ENCODE results near the gene ZNF554. TPM values are rescaled to one million over a fixed set of nuclear protein-coding genes. Genes with fewer than 3 reads are reported as not detected.
"Not testable (repeated sequence)": the region's sequence is repeated elsewhere in the genome, so short reads cannot be mapped to it uniquely, and the experiment has no call there.

ZNF554 gene
- total and polyA plus RNA-seq, 9 donors, result 4.5 to 7.3 (median 5.4) TPM

GRCh38 chr19:2867025-2867991 is 47.6 kb downstream of the ZNF554 start, which contains the start of gene ZNF556:
Gene ZNF556, plus strand, starts transcription at chr19:2867335. Its CDS starts 87 bp downstream, at chr19:2867422.
- peak within 1 kb of the TSS; percentile 94 for H3K27ac ChIP-seq (ENCODE audit: low read length)
- peak; percentile 94 for DNase-seq
- H3K4me3 ChIP-seq (ENCODE audit: low read length), result peak within 1 kb of the TSS; percentile 81
- no peaks in the 10 kb centered on the region for H3K27me3 ChIP-seq (ENCODE audit: control insufficient read depth, insufficient read depth, low read length)
- peaks cover 39% of the 10 kb centered on the region for H3K4me1 ChIP-seq (ENCODE audit: control insufficient read depth, insufficient read depth, low read length)
- 66% methylated on average over 14 of the region's 36 CpGs for WGBS (ENCODE audit: insufficient coverage)
- peaks cover 16% of the 10 kb centered on the region for H3K9me3 ChIP-seq (replicated peaks; ENCODE audit: control insufficient read depth, low read depth, low read length)
- peaks cover 11% of the 10 kb centered on the region for H3K36me3 ChIP-seq (ENCODE audit: control insufficient read depth, insufficient read depth, low read length)

- H3K27ac ChIP-seq (ENCODE audit: low read length), result no peak overlapping the region
- DNase-seq, result no peak
- no peaks in the 10 kb centered on the region for H3K27me3 ChIP-seq (ENCODE audit: control insufficient read depth, insufficient read depth, low read length)
- H3K4me1 ChIP-seq (ENCODE audit: control insufficient read depth, insufficient read depth, low read length), result peaks cover 20% of the 10 kb centered on the region
- H3K9me3 ChIP-seq (replicated peaks; ENCODE audit: control insufficient read depth, low read depth, low read length), result peaks cover 16% of the 10 kb centered on the region
- no peak overlapping the region for H3K4me3 ChIP-seq (ENCODE audit: low read length)
- peaks cover 24% of the 10 kb centered on the region for H3K36me3 ChIP-seq (ENCODE audit: control insufficient read depth, insufficient read depth, low read length)
- WGBS (ENCODE audit: insufficient coverage), result 69% methylated on average over 9 of the region's 10 CpGs
Measured at GRCh38 chr19:2869618-2870017, 50.0 kb downstream of the ZNF554 start.

GRCh38 chr19:2872175-2872574 is 52.5 kb downstream of the ZNF554 start:
- not testable (repeated sequence) for H3K4me1 ChIP-seq (ENCODE audit: control insufficient read depth, insufficient read depth, low read length)

GRCh38 chr19:2877398-2878331 is 58.0 kb downstream of the ZNF554 start:
- H3K36me3 ChIP-seq (ENCODE audit: control insufficient read depth, insufficient read depth, low read length), result peaks cover 47% of the 10 kb centered on the region
- H3K4me1 ChIP-seq (ENCODE audit: control insufficient read depth, insufficient read depth, low read length), result no peaks in the 10 kb centered on the region
- H3K27ac ChIP-seq (ENCODE audit: low read length), result no peak overlapping the region
- H3K9me3 ChIP-seq (replicated peaks; ENCODE audit: control insufficient read depth, low read depth, low read length), result peaks cover 46% of the 10 kb centered on the region
- no peak overlapping the region for H3K4me3 ChIP-seq (ENCODE audit: low read length)
- DNase-seq, result no peak
- 88% methylated on average over 15 of the region's 32 CpGs for WGBS (ENCODE audit: insufficient coverage)
- no peaks in the 10 kb centered on the region for H3K27me3 ChIP-seq (ENCODE audit: control insufficient read depth, insufficient read depth, low read length)

More at GRCh38 chr19:2872175-2872574, 52.5 kb downstream of the ZNF554 start:
- H3K27me3 ChIP-seq (ENCODE audit: control insufficient read depth, insufficient read depth, low read length); H3K4me3 ChIP-seq (ENCODE audit: low read length); H3K27ac ChIP-seq (ENCODE audit: low read length); DNase-seq: not testable (repeated sequence)
- peaks cover 35% of the 10 kb centered on the region for H3K9me3 ChIP-seq (replicated peaks; ENCODE audit: control insufficient read depth, low read depth, low read length)
- WGBS (ENCODE audit: insufficient coverage), result no CpG with 5 or more reads among the region's 11 CpGs
- peaks cover 43% of the 10 kb centered on the region for H3K36me3 ChIP-seq (ENCODE audit: control insufficient read depth, insufficient read depth, low read length)

GRCh38 chr19:2883686-2884439 is 64.2 kb downstream of the ZNF554 start:
- 85% methylated on average over 8 of the region's 14 CpGs for WGBS (ENCODE audit: insufficient coverage)
- Histone ChIP-seq H3K36me3 (ENCODE audit: control insufficient read depth, insufficient read depth, low read length) (peaks cover 5% of the 10 kb centered on the region), H3K4me3 (ENCODE audit: low read length) (no peak overlapping the region), H3K9me3 (replicated peaks; ENCODE audit: control insufficient read depth, low read depth, low read length) (peaks cover 12% of the 10 kb centered on the region), H3K4me1 (ENCODE audit: control insufficient read depth, insufficient read depth, low read length) (peaks cover 4% of the 10 kb centered on the region), H3K27me3 (ENCODE audit: control insufficient read depth, insufficient read depth, low read length) (no peaks in the 10 kb centered on the region), H3K27ac (ENCODE audit: low read length) (no peak overlapping the region)
- DNase-seq, result no peak

GRCh38 chr19:2885736-2886135 is 66.1 kb downstream of the ZNF554 start:
- Histone ChIP-seq H3K4me1 (ENCODE audit: control insufficient read depth, insufficient read depth, low read length) (peaks cover 4% of the 10 kb centered on the region), H3K27me3 (ENCODE audit: control insufficient read depth, insufficient read depth, low read length) (no peaks in the 10 kb centered on the region), H3K27ac (ENCODE audit: low read length) (no peak overlapping the region), H3K36me3 (ENCODE audit: control insufficient read depth, insufficient read depth, low read length) (no peaks in the 10 kb centered on the region), H3K4me3 (ENCODE audit: low read length) (no peak overlapping the region), H3K9me3 (replicated peaks; ENCODE audit: control insufficient read depth, low read depth, low read length) (peaks cover 3% of the 10 kb centered on the region)
- WGBS (ENCODE audit: insufficient coverage), result 88% methylated on average over 17 of the region's 17 CpGs
- DNase-seq, result no peak

Other genes with a start within 250 kb of the ZNF554 start
- gene GNG7, start 117.2 kb upstream of the ZNF554 start, total RNA-seq, result 0.58 TPM
- gene GNG7, start 117.2 kb upstream of the ZNF554 start, polyA plus RNA-seq (ENCODE audit: insufficient read depth in 1 of 8, insufficient read length in 8 of 8, low replicate concordance in 1 of 8), result 1 to 10 TPM; 2.2 to 3.1 (median 2.7) TPM
- 0.84 TPM for gene DIRAS1, start 98.5 kb upstream of the ZNF554 start, total RNA-seq
- gene DIRAS1, start 98.5 kb upstream of the ZNF554 start, polyA plus RNA-seq (ENCODE audit: insufficient read depth in 1 of 8, insufficient read length in 8 of 8, low replicate concordance in 1 of 8), result 1 to 10 TPM; 1.9 to 4.9 (median 2.7) TPM
- 12.1 TPM for gene SLC39A3, start 79.9 kb upstream of the ZNF554 start, total RNA-seq
- gene SLC39A3, start 79.9 kb upstream of the ZNF554 start, polyA plus RNA-seq (ENCODE audit: insufficient read depth in 1 of 8, insufficient read length in 8 of 8, low replicate concordance in 1 of 8), result 10 to 100 TPM; 12.2 to 18.4 (median 15.8) TPM
- gene SGTA, start 36.6 kb upstream of the ZNF554 start, total RNA-seq, result 39.9 TPM
- 10 to 100 TPM; 77.2 to 95.8 (median 84.3) TPM for gene SGTA, start 36.6 kb upstream of the ZNF554 start, polyA plus RNA-seq (ENCODE audit: insufficient read depth in 1 of 8, insufficient read length in 8 of 8, low replicate concordance in 1 of 8)
- gene THOP1, start 34.4 kb upstream of the ZNF554 start, total RNA-seq, result 46.3 TPM
- 10 to 100 TPM; 42.2 to 56.5 (median 54.5) TPM for gene THOP1, start 34.4 kb upstream of the ZNF554 start, polyA plus RNA-seq (ENCODE audit: insufficient read depth in 1 of 8, insufficient read length in 8 of 8, low replicate concordance in 1 of 8)
- 16.6 TPM for gene ZNF555, start 21.6 kb downstream of the ZNF554 start, total RNA-seq
- 10 to 100 TPM in 7 of 8 donors, 1 to 10 TPM in 1; 7.4 to 14.9 (median 11.6) TPM for gene ZNF555, start 21.6 kb downstream of the ZNF554 start, polyA plus RNA-seq (ENCODE audit: insufficient read depth in 1 of 8, insufficient read length in 8 of 8, low replicate concordance in 1 of 8)
- gene ZNF556, start 47.5 kb downstream of the ZNF554 start, total RNA-seq, result 34.8 TPM
- gene ZNF556, start 47.5 kb downstream of the ZNF554 start, polyA plus RNA-seq (ENCODE audit: insufficient read depth in 1 of 8, insufficient read length in 8 of 8, low replicate concordance in 1 of 8), result 10 to 100 TPM; 20.7 to 38.3 (median 31.3) TPM
- 3.5 TPM for gene ZNF57, start 81.1 kb downstream of the ZNF554 start, total RNA-seq
- 1 to 10 TPM; 2.2 to 4.1 (median 3.4) TPM for gene ZNF57, start 81.1 kb downstream of the ZNF554 start, polyA plus RNA-seq (ENCODE audit: insufficient read depth in 1 of 8, insufficient read length in 8 of 8, low replicate concordance in 1 of 8)
- 10.0 TPM for gene ZNF77, start 125.1 kb downstream of the ZNF554 start, total RNA-seq
- 1 to 10 TPM; 4.1 to 9.5 (median 4.8) TPM for gene ZNF77, start 125.1 kb downstream of the ZNF554 start, polyA plus RNA-seq (ENCODE audit: insufficient read depth in 1 of 8, insufficient read length in 8 of 8, low replicate concordance in 1 of 8)
- 0.53 TPM for gene TLE6, start 157.7 kb downstream of the ZNF554 start, total RNA-seq
- 1 to 10 TPM in 3 of 8 donors, under 1 TPM in 5; 0.51 to 1.5 (median 0.91) TPM for gene TLE6, start 157.7 kb downstream of the ZNF554 start, polyA plus RNA-seq (ENCODE audit: insufficient read depth in 1 of 8, insufficient read length in 8 of 8, low replicate concordance in 1 of 8)
- 14.2 TPM for gene TLE2, start 209.4 kb downstream of the ZNF554 start, total RNA-seq
- gene TLE2, start 209.4 kb downstream of the ZNF554 start, polyA plus RNA-seq (ENCODE audit: insufficient read depth in 1 of 8, insufficient read length in 8 of 8, low replicate concordance in 1 of 8), result 10 to 100 TPM; 26.9 to 48.1 (median 33.7) TPM
- 245 TPM for gene TLE5, start 242.6 kb downstream of the ZNF554 start, total RNA-seq
- 100 to 1,000 TPM; 608 to 773 (median 696) TPM for gene TLE5, start 242.6 kb downstream of the ZNF554 start, polyA plus RNA-seq (ENCODE audit: insufficient read depth in 1 of 8, insufficient read length in 8 of 8, low replicate concordance in 1 of 8)

All from muscle of leg (tissue), 11 donors.